GF-D8 (cell line): ENCODE results near the gene ACTR3.
"Not testable (repeated sequence)": the region's sequence is repeated elsewhere in the genome, so short reads cannot be mapped to it uniquely, and the experiment has no call there.

Source experiments
- DNase-seq: peaks from one replicate; lab custom pipeline; 2025; lab: John Stamatoyannopoulos, UW

Gene ACTR3

DNA sequence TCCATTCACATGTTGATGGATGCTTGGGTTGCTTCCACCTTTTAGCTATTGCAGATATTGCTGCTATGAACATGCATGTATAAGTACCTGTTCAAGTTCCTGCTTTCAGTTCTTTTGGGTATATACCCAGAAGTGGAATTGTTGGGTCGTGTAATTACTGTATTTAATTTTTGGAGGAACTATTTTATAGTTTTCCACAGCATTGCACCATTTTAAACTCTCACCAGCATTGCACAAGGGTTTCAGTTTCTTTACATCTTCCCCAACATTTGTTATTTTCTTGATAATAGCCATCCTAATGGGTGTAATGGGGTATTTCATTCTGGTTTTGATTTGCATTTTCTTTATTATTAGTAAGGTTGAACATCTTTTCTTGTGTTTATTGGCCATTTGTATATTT is 16.0 kb downstream of the ACTR3 start:
- DNase-seq: no peak

- DNase-seq: no peak
These were observed 16.8 kb downstream of the ACTR3 start for GRCh38 chr2:113906647-113907046.

DNA sequence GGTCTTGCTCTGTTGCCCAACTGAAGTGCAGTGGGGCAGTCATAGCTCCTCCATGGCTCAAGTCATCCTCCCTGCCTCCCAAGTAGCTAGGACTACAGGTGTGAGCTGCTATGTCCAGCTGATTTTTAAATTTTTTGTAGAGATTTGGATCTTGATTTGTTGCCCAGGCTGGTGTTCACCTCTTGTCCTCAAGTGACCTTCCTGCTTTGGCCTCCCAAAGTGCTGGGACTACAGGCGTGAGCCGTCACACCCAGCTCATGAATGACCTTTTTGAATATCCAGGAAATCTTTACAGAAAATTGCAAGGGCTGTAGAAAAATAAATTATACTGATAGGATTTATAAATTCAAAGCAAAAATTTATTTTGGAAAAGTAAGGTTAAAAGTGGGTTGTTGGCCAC is 17.4 kb downstream of the ACTR3 start:
- DNase-seq: no peak

- no peak for DNase-seq
These were observed 20.3 kb downstream of the ACTR3 start for GRCh38 chr2:113910110-113910717.

DNA sequence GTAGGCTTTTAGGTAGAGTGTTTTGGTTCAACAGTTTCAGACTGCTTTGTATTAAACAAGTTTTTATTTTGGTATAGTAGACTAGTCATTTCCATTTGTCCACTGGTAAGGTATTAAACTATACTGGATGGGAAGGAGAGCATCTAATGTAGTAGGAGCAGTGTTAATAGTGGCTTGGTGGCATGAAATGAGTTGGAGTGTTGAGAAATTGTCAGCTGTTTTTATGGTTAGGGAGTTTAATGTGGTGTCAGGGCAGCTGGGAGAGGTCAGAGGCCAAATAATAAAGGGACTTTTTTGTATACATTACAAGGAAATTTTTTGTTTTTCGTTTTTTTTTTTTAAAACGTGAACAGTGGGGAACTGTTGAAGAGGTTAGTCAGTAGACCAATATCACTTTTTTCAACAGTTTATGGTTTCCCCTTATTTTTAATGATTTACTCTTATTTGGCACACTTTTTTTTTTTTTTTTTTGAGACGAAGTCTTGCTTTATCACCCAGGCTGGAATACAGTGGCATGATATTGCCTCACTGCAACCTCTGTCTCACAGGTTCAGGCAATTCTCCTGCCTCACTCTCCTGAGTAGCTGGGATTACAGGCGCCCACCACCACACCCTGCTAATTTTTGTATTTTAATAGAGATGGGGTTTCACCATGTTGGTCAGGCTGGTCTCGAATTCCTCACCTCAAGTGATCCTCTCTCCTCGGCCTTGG is 21.2 kb downstream of the ACTR3 start:
- no peak for DNase-seq

DNA sequence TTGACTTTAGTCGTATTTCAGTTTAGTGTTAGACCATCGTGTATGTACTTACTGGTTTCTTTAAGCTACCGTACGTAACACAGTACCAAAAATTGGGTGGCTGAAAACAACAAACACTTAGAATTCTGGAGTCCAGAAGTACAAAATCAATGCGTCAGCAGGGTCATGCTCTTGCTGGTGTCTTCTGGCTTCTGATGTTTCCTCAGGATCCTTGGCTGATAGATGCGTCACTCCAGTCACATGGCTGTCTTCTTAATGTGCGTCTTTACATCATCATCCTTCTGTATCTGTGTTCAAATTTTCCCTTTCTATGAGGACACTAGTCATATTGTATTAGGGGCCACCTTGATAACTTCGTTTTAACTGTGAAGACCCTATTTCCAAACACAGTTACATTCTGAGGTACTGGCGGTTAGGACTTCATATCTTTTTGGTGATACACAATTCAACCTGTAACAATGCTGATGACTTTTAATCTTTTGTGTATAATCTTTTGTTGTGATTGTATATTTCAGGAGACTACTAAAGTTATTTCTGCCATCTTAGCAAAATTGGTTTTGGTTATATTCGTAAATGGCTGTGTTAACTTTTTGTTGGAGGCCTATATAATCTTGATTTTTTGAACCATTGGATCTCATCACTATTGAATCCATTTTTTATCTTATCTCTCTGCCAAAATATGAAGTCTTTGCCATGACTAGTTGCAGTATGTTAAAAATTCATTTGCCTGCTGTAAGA is 25.4 kb downstream of the ACTR3 start:
- no peak for DNase-seq

- DNase-seq: no peak
These were observed 28.3 kb downstream of the ACTR3 start for GRCh38 chr2:113918229-113918628.

GRCh38 chr2:113920996-113921395 is 31.1 kb downstream of the ACTR3 start:
- DNase-seq: no peak

- DNase-seq: no peak
These were observed 32.4 kb downstream of the ACTR3 start for GRCh38 chr2:113922335-113922734.

DNA sequence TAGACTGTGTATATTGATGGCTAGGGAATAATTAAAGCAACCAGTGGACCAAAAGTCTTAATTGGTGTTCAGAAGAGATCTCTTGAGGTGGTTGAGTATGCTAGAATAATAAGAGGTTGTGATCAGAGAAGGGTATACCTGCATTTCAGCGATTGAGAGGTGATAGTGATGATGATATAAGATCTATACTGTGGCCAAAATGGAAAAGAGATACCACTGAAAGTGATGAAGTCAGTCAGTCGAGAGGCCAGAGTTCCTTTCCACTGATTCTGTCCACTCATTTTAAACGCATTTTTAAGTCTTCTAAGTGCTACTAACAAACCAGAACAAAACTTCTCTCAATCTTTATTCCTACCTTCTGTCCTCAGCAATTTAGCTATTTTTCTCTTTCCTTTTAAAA is 32.9 kb downstream of the ACTR3 start:
- no peak for DNase-seq

GRCh38 chr2:113925884-113926283 is 36.0 kb downstream of the ACTR3 start:
- DNase-seq: no peak

DNA sequence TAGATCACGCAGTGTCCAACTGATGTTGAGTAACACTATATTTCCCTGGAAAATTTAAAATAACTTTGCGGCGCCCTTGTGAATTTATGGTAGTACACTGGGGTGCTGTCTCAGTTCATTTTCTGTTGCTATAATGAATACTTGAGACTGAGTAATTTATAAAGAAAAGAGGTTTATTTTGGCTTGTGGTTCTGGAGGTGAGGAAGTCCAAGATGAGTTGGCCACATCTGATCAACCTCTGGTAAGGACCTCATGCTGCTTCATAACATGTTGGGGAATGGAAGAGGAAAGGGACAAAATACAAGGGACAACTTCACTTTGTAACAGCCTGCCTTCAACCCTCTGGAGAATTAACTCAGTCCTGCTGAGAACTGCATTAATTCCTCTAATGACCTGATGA is 36.4 kb downstream of the ACTR3 start:
- no peak for DNase-seq

- no peak for DNase-seq
These were observed 40.6 kb downstream of the ACTR3 start for GRCh38 chr2:113930448-113930847.

DNA sequence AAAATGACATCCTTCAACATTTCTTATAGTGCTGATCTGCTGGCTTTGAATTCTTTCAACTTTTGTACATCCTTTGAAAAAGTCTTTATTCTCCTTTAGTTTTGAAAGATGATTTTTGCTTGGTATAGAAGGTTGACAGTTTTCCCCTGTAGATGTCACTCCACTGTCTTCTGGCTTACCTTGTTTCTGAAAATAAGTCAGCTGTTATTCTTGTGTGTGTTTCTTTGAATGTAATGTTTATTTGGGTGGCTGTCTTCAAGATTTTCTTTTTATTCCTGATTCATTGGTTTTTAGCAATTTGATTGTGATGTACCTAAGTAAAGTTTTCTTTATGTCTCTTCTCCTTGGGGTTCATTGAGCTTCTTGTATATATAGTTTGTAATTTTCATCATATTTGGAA is 47.6 kb downstream of the ACTR3 start:
- DNase-seq: no peak

DNA sequence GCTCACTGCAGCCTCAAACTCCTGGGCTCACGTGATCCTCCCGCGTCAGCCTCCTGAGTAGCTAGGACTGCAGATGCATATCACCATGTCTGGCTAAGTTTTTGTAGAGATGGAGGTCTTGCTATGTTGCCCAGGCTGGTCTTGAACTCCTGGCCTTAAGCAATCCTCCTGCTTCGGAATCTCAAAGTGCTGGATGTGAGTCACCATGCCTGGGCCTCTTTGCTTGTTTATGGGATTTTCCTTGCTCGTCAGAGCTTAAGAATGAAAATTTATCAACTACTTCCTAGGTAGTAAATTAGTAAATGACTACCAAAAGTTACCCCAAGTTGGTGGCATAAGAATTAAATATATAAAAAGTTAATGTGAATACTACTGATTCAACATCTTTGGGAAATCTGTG is 51.0 kb downstream of the ACTR3 start:
- no peak for DNase-seq

DNA sequence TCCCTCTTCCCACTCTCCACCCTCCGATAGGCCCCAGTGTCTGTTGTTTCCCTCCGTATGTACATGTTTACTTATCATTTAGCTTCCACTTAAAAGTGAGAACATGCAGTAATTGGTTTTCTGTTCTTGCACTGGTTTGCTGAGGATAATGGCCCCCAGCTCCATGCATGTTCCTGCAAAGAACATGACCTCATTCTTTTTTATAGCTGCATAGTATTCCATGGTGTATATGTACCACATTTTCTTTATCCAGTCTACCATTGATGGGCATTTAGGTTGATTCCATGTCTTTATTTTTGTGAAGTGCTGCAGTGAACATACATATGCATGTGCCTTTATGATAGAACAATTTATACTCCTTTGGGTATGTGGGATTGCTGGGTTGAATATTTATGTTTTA is 55.9 kb downstream of the ACTR3 start:
- DNase-seq: not testable (repeated sequence)

- DNase-seq: not testable (repeated sequence)
These were observed 61.0 kb downstream of the ACTR3 start for GRCh38 chr2:113950906-113951305.

DNA sequence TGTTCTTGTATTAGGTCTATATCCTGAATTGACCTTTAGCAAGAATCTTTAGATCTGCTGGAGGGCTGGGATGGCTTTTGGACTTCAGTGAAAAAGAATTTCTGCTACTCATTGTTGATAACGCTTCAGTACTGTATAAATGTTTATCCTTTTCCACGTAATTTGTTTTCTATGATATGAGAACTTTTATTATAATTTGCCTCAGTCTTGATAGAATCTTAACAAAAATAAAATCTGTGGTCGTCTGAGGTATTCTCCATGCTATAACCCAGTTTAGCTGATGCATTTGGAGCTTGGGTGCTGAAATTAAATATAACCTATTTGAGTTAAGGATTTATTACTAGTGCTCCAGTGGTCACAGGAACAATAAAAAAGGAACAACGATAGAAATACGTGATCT is 71.1 kb downstream of the ACTR3 start:
- DNase-seq: no peak

DNA sequence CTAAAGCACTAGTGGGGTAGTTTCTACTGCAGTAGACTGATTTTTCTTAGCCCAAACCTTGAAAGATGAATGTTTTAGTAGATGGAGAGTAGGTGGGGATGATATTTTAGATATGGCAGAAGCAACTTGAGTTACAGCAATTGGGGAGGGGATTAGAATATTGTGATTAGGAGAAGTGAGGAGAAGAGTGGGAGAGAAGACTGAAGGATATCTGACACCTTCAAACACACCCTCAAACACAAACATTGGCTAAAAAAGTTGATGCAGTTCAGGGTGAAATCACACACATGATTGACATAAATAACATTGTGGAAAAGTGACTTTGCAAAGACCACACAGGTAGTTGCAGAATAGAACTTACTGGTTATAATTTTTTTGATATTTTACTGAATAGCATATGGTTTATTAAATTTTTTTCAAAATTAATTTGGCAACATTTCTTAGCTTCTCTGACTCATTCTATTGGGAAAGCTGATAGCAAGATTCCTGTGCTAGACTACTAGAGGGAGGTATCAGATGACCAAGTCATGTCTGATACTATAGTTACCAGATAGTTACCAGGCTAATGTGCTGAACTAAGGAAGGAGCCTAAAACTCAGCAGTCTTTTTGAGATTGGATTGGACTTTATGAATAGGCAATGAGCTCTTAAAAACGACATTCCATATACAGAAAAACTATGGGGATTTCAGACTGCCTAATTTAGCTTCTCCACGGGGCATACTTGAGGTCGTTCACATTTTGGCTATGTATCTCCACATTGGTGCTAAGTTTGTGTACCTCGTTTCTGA is 73.0 kb downstream of the ACTR3 start:
- no peak for DNase-seq

DNA sequence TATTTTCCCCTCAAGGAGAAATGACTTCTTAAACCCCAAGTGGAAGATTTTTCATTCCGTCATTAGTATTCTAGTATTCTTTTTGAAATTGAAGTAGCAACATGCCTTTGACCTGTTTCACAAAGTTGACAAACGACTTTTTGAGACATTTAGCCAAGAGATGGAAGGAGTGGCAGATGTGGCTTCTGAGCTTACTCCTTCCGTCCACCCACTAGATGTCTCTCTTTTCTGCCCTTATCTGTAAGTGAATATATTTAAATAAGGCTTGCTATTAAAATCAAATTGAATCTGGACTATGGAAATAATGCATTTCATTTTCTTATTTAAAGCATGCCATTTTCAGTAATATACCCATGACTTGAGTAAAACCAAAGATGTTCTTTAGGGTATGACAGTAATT is 74.1 kb downstream of the ACTR3 start:
- DNase-seq: no peak

GRCh38 chr2:113964436-113964835 is 74.5 kb downstream of the ACTR3 start:
- DNase-seq: no peak

- DNase-seq: no peak
These were observed 75.3 kb downstream of the ACTR3 start for GRCh38 chr2:113965228-113965627.

GRCh38 chr2:113965644-113966043 is 75.8 kb downstream of the ACTR3 start:
- DNase-seq: no peak
